Measurements from ENCODE around the gene MMP28. TPM values are rescaled to one million over a fixed set of nuclear protein-coding genes. Genes with fewer than 3 reads are reported as not detected.

MMP28 gene
- total RNA-seq, 4 donors from 2014 or later, result 29.1 to 61.0 (median 35.2) TPM

GRCh38 chr17:35749560-35750412, 45.7 kb downstream of the MMP28 start:
- Histone ChIP-seq H3K27ac (no peak overlapping the region), H3K9me3 (no peaks in the 10 kb centered on the region), H3K4me3 (peak overlapping the region in 1 of 4 donors; percentile 43), H3K36me3 (no peaks in the 10 kb centered on the region), H3K27me3 (peaks cover 0 to 92% (median 2%) of the 10 kb centered on the region in 4 donors), H3K4me1 (peaks cover 17 to 50% (median 19%) of the 10 kb centered on the region in 3 donors)
- 19 to 21% methylated on average over 10 to 15 of the region's 35 CpGs for WGBS, 2 donors
- DNase-seq, result no peak
- TF ChIP-seq POLR2A (IDR thresholded peaks at IDR 0.05), result no peak
- TF ChIP-seq CTCF (IDR thresholded peaks at IDR 0.05), result no peak
- intact Hi-C loops (cut with DNase I), result loop anchor here (5.0 kb wide), 1 partner anchor 137 kb away; no protein-coding TSS in a partner anchor

- H3K36me3 ChIP-seq, result no peaks in the 10 kb centered on the region
- no peaks in the 10 kb centered on the region for H3K9me3 ChIP-seq
- H3K27ac ChIP-seq, result no peak overlapping the region
- intact Hi-C loops (cut with DNase I), result loop anchor here (5.0 kb wide), 1 partner anchor 137 kb away; no protein-coding TSS in a partner anchor
- H3K4me1 ChIP-seq, result peaks cover 17 to 50% (median 19%) of the 10 kb centered on the region in 3 donors
- WGBS, 2 donors, result 80 to 95% methylated on average over 3 to 4 of the region's 6 CpGs
- TF ChIP-seq CTCF (IDR thresholded peaks at IDR 0.05) (no peak), POLR2A (IDR thresholded peaks at IDR 0.05) (no peak)
- no peak overlapping the region for H3K4me3 ChIP-seq
- no peak for DNase-seq
- H3K27me3 ChIP-seq, result peaks cover 0 to 99% (median 2%) of the 10 kb centered on the region in 4 donors
Observed at GRCh38 chr17:35748979-35749378, 46.5 kb downstream of the MMP28 start.

- DNase-seq, result no peak
- H3K4me3 ChIP-seq, result no peak overlapping the region
- WGBS, 2 donors, result 0 to 31% methylated on average over 1 to 2 of the region's 4 CpGs
- no peaks in the 10 kb centered on the region for H3K9me3 ChIP-seq
- intact Hi-C loops (cut with DNase I), result loop anchor here (5.0 kb wide), 1 partner anchor 136 kb away; no protein-coding TSS in a partner anchor
- peaks cover 17 to 50% (median 19%) of the 10 kb centered on the region in 3 donors for H3K4me1 ChIP-seq
- TF ChIP-seq CTCF (IDR thresholded peaks at IDR 0.05), result no peak
- TF ChIP-seq POLR2A (IDR thresholded peaks at IDR 0.05), result no peak
- H3K27me3 ChIP-seq, result peaks cover 0 to 99% (median 3%) of the 10 kb centered on the region in 4 donors
- no peaks in the 10 kb centered on the region for H3K36me3 ChIP-seq
- no peak overlapping the region for H3K27ac ChIP-seq
Observed at GRCh38 chr17:35748341-35748841, 47.0 kb downstream of the MMP28 start.

- WGBS, 2 donors, result 0 to 19% methylated on average over 1 to 11 of the region's 12 CpGs
- no peak for DNase-seq
- Histone ChIP-seq H3K36me3 (no peaks in the 10 kb centered on the region), H3K4me1 (peaks cover 10 to 44% (median 19%) of the 10 kb centered on the region in 3 donors), H3K9me3 (no peaks in the 10 kb centered on the region), H3K4me3 (no peak overlapping the region), H3K27ac (no peak overlapping the region), H3K27me3 (peaks cover 0 to 99% (median 7%) of the 10 kb centered on the region in 4 donors)
- intact Hi-C loops (cut with DNase I), result loop anchor here (5.0 kb wide), 1 partner anchor 135 kb away; no protein-coding TSS in a partner anchor
- peak; percentile 84 to 94 (median 92) for TF ChIP-seq CTCF (IDR thresholded peaks at IDR 0.05)
- no peak for TF ChIP-seq POLR2A (IDR thresholded peaks at IDR 0.05)
Observed at GRCh38 chr17:35747540-35748017, 47.9 kb downstream of the MMP28 start.
